Measurements from ENCODE around the gene DPM1. TPM values are rescaled to one million over a fixed set of nuclear protein-coding genes. Genes with fewer than 3 reads are reported as not detected.
"Not testable (repeated sequence)": the region's sequence is repeated elsewhere in the genome, so short reads cannot be mapped to it uniquely, and the experiment has no call there.

The DPM1 gene
- total RNA-seq, 1 donor from 2014 or later: 44.9 TPM

DNA sequence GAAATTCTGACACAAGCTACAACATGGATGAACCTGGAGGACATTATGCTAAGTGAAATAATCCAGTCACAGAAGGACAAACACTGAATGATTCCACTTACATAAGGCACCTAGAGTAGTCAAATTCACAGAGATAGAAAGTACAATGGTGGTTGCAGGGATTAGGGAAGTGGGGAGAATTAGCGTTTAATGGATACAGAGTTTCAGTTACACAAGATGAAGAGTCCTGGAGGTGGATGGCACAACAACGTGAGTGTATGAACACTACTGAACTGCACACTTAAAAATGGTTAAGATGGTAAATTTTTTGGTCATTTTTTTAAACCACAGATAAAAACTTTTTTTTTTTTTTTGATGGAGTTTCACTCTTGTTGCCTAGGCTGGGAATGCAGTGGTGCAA is 25.0 kb upstream of the DPM1 start:
- Histone ChIP-seq H3K4me3 (no peak overlapping the region), H3K4me1 (peaks cover 9% of the 10 kb centered on the region), H3K27ac (replicated peaks) (no peak overlapping the region), H3K36me3 (no peaks in the 10 kb centered on the region), H3K27me3 (ENCODE audit: low read depth) (peaks cover 89% of the 10 kb centered on the region), H3K9me3 (replicated peaks) (no peaks in the 10 kb centered on the region)
- DNase-seq: no peak
- intact Hi-C loops (cut with micrococcal nuclease): loop anchor here (5.0 kb wide), 1 partner anchor 329 kb away; no protein-coding TSS in a partner anchor
- TF ChIP-seq CTCF (IDR thresholded peaks at IDR 0.05; ENCODE audit: borderline replicate concordance): no peak

GRCh38 chr20:50982363-50982762 is 24.0 kb upstream of the DPM1 start:
- intact Hi-C loops (cut with micrococcal nuclease): loop anchor here (5.0 kb wide), 1 partner anchor 330 kb away; no protein-coding TSS in a partner anchor

DNA sequence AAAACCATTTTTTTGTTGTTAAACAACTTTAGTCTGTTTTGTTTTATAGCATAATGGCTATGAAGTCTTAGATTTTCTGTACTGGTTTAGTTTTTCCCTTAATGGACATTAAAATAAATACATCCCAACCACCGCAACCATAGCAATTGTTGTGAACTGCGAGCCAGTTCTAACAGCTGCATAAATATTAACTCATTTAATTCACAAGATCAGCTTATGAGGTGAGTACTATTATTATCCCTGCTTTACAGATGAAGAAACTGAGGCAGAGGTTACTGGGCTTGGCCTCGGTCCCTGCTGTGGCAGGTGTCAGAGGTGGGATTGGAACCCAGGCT is 23.3 kb upstream of the DPM1 start:
- Histone ChIP-seq H3K4me1 (peaks cover 6% of the 10 kb centered on the region), H3K27ac (replicated peaks) (no peak overlapping the region), H3K27me3 (ENCODE audit: low read depth) (peaks cover 95% of the 10 kb centered on the region), H3K36me3 (no peaks in the 10 kb centered on the region), H3K9me3 (replicated peaks) (no peaks in the 10 kb centered on the region), H3K4me3 (no peak overlapping the region)
- intact Hi-C loops (cut with micrococcal nuclease): loop anchor here (5.0 kb wide), 1 partner anchor 331 kb away; no protein-coding TSS in a partner anchor
- no peak for DNase-seq
- no peak for TF ChIP-seq CTCF (IDR thresholded peaks at IDR 0.05; ENCODE audit: borderline replicate concordance)

More at GRCh38 chr20:50982363-50982762, 24.0 kb upstream of the DPM1 start:
- Histone ChIP-seq H3K36me3 (no peaks in the 10 kb centered on the region), H3K27me3 (ENCODE audit: low read depth) (peaks cover 94% of the 10 kb centered on the region), H3K4me1 (peaks cover 6% of the 10 kb centered on the region), H3K9me3 (replicated peaks) (no peaks in the 10 kb centered on the region), H3K27ac (replicated peaks) (no peak overlapping the region), H3K4me3 (no peak overlapping the region)
- TF ChIP-seq CTCF (IDR thresholded peaks at IDR 0.05; ENCODE audit: borderline replicate concordance): no peak
- DNase-seq: no peak

DNA sequence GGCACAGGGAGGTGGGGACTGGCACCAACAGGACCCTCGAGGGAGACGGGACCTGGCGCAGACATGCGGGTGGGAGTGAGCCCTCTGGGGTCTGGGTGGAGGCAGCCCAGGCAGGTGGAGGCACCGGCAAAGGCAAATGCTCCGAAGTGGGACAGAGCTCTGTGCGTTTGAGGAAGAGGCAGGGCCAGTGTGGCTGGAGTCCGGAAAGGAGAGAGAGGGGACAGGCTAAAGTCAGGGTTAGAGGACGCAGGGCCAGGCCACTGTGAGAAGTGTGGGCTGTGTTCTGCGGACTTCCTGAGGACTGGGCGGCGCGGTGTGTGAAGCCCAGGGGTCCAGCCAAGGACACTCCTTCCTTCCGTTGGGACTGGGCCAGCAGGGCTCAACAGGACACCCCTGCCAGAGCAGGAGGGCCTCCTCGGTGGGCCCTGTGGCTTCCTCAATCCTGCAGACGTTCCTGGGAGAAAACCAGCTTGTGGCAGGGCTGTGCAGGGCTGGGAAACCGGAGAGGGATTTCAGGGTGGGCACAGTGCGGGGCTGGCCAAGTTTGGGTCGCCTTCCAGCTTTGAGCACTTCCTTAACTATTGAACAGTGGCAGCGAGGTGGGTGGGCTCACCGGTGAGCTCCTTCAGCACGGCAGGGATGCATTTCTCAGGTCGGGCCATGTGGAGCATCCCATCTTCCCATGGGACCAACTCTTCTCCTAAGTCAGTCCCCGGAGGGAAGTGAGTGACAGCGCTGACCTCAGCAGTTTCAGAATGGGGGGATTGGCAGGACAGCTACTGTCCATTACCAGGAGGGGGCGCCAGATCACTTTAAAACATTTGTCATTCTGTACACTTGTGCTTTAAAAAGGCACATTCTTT is 22.8 kb upstream of the DPM1 start:
- Histone ChIP-seq H3K4me3 (peak overlapping the region; percentile 30), H3K27ac (replicated peaks) (no peak overlapping the region), H3K27me3 (ENCODE audit: low read depth) (peaks cover 93% of the 10 kb centered on the region), H3K9me3 (replicated peaks) (no peaks in the 10 kb centered on the region), H3K36me3 (no peaks in the 10 kb centered on the region), H3K4me1 (peaks cover 6% of the 10 kb centered on the region)
- intact Hi-C loops (cut with micrococcal nuclease): loop anchor here (5.0 kb wide), 1 partner anchor 331 kb away; no protein-coding TSS in a partner anchor
- no peak for DNase-seq
- TF ChIP-seq CTCF (IDR thresholded peaks at IDR 0.05; ENCODE audit: borderline replicate concordance): peak; percentile 86

DNA sequence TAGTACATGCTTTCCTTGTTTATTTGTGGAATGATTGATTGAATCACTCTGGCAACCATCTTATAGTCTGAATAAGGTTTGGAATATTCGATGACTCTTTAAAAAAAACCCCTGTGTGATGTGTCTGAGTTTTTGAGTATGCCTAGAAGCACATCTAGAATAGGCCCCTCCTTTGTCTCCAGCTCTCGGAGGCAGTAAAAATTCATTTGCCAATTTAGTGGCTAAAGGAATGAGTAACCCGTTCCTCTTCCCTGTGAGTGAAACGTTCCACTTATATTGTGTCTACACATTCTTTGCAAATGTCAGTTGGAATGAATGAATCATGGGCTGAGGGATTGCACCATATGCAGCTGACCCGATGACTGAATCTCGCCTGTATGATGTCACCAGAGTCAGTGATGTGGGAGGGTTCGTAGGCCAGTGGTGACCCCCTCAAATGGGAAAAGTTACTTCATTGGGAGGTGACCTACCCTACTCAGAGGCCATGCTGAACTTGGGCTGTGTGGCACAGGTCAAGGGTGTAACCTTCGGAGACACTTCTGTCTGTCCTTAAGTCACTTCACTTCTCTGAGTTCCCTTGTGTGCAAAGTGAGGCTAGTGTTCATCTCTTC is 21.8 kb upstream of the DPM1 start:
- H3K36me3 ChIP-seq: no peaks in the 10 kb centered on the region
- H3K9me3 ChIP-seq (replicated peaks): no peaks in the 10 kb centered on the region
- intact Hi-C loops (cut with micrococcal nuclease): loop anchor here (5.0 kb wide), 1 partner anchor 332 kb away; no protein-coding TSS in a partner anchor
- no peak for DNase-seq
- H3K4me3 ChIP-seq: no peak overlapping the region
- peaks cover 89% of the 10 kb centered on the region for H3K27me3 ChIP-seq (ENCODE audit: low read depth)
- no peak overlapping the region for H3K27ac ChIP-seq (replicated peaks)
- H3K4me1 ChIP-seq: peaks cover 6% of the 10 kb centered on the region
- no peak for TF ChIP-seq CTCF (IDR thresholded peaks at IDR 0.05; ENCODE audit: borderline replicate concordance)

- H3K27ac ChIP-seq (replicated peaks); intact Hi-C loops (cut with micrococcal nuclease); H3K4me3 ChIP-seq; H3K9me3 ChIP-seq (replicated peaks); H3K4me1 ChIP-seq; DNase-seq; H3K36me3 ChIP-seq: not testable (repeated sequence)
- peaks cover 73% of the 10 kb centered on the region for H3K27me3 ChIP-seq (ENCODE audit: low read depth)
These were observed 20.2 kb upstream of the DPM1 start for GRCh38 chr20:50978533-50978932.
